ENCODE results near the gene SLC2A13. TPM values are rescaled to one million over a fixed set of nuclear protein-coding genes. Genes with fewer than 3 reads are reported as not detected.

The SLC2A13 gene
- total RNA-seq, 1 experiment from 2014 or later, result 15.3 TPM

GRCh38 chr12:40055776-40056175 lies 50.1 kb downstream of the SLC2A13 start:
- ATAC-seq (no peak), DNase-seq (ENCODE audit: low spot score) (no peak)
- POLR2A ChIA-PET, result no interaction called here
- Mint-ChIP-seq H3K4me1 (peaks cover 8% of the 10 kb centered on the region; the same call in 1 of the 2 replicates), H3K27ac (no peak overlapping the region), H3K4me3 (no peak overlapping the region), H3K27me3 (ENCODE audit: low read depth) (no peaks in the 10 kb centered on the region), H3K36me3 (no peaks in the 10 kb centered on the region), H3K9me3 (no peaks in the 10 kb centered on the region)
- TF ChIP-seq FOXP1 (CRISPR knock-in tag; IDR thresholded peaks at IDR 0.05; ENCODE audit: borderline replicate concordance), result no peak
- no peak for TF ChIP-seq NR3C1 (CRISPR knock-in tag; conservative IDR thresholded peaks at IDR 0.05; ENCODE audit: low read depth)
- TF ChIP-seq ZBTB21 (CRISPR knock-in tag; IDR thresholded peaks at IDR 0.05; ENCODE audit: borderline replicate concordance), result no peak
- TF ChIP-seq ZNF281 (CRISPR knock-in tag; IDR thresholded peaks at IDR 0.05), result no peak
- CTCF ChIA-PET, result no interaction called here

GRCh38 chr12:40055228-40055579 lies 50.7 kb downstream of the SLC2A13 start:
- Mint-ChIP-seq H3K27ac (no peak overlapping the region), H3K4me1 (peaks cover 8% of the 10 kb centered on the region; the same call in 1 of the 2 replicates), H3K36me3 (no peaks in the 10 kb centered on the region), H3K27me3 (ENCODE audit: low read depth) (no peaks in the 10 kb centered on the region), H3K4me3 (no peak overlapping the region), H3K9me3 (no peaks in the 10 kb centered on the region)
- no peak for ATAC-seq
- CTCF ChIA-PET, result no interaction called here
- TF ChIP-seq ZNF512 (CRISPR knock-in tag; IDR thresholded peaks at IDR 0.05; ENCODE audit: borderline replicate concordance), result no peak
- TF ChIP-seq E2F4 (CRISPR knock-in tag; IDR thresholded peaks at IDR 0.05; ENCODE audit: borderline replicate concordance, low read depth), result no peak
- no peak for TF ChIP-seq USF1 (CRISPR knock-in tag; IDR thresholded peaks at IDR 0.05)
- no peak for TF ChIP-seq TP53 (CRISPR knock-in tag; IDR thresholded peaks at IDR 0.05)
- TF ChIP-seq HMGA2 (CRISPR knock-in tag; IDR thresholded peaks at IDR 0.05), result no peak
- no peak for TF ChIP-seq PRDM15 (CRISPR knock-in tag; IDR thresholded peaks at IDR 0.05)
- no peak for TF ChIP-seq ETV6 (CRISPR knock-in tag; IDR thresholded peaks at IDR 0.05)
- no peak for TF ChIP-seq JUN (CRISPR knock-in tag; IDR thresholded peaks at IDR 0.05)
- TF ChIP-seq NFYB (CRISPR knock-in tag; conservative IDR thresholded peaks at IDR 0.05; ENCODE audit: low read depth), result no peak
- no peak for TF ChIP-seq ZBTB21 (CRISPR knock-in tag; IDR thresholded peaks at IDR 0.05; ENCODE audit: borderline replicate concordance)
- TF ChIP-seq GRHL2 (CRISPR knock-in tag; IDR thresholded peaks at IDR 0.05; ENCODE audit: insufficient replicate concordance, severe bottlenecking), result no peak
- TF ChIP-seq ZNF671 (CRISPR knock-in tag; IDR thresholded peaks at IDR 0.05), result no peak
- DNase-seq (ENCODE audit: low spot score), result no peak
- POLR2A ChIA-PET, result no interaction called here
